GM21825 (cell line): ENCODE results near the gene MRGPRD.

ENCODE experiments used
- ATAC-seq: cut with Tn5 transposase; IDR thresholded peaks from one replicate; pipeline ENCODE4 v1.9.1; 2021; ENCODE audit warnings: mild to moderate bottlenecking, moderate library complexity; ENCODE audit not compliant: unreplicated experiment

The MRGPRD gene

DNA sequence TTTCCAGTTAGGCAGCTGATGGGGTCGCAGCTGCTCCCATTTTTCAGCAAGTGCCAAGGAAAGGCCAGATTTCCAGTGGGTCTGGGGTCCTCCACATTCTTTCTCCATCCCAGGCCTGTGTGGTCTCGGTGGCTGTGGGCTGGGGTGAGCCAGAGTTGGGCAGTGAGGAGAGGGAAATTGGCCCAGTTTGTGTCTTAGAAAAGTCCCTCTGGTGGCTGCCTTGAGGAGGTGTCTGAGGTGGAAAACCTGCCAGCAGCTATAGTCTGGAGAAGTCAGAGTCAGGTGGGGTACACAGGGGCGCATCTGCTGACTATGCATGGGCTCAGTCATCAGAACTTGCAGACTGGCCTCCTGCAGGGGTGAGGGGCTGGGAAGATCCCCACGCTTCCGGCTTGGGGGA, 30.5 kb downstream of the MRGPRD start:
- ATAC-seq, result no peak

DNA sequence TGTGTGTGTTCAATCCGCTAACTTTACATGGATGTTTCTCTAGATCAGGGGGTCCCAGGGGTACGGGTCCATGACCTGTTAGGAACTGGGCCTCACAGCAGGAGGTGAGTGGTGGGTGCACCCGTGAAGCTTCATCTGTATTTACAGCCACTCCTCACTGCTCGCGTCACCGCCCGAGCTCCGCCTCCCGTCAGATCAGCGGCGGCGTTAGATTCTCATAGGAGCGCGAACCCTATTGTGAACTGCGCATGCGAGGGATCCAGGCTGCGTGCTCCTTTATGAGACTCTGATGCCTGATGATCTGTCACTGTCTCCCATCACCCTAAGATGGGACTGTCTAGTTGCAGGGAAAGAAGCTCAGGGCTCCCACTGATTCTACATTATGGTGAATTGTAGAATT, 31.9 kb downstream of the MRGPRD start:
- ATAC-seq, result no peak

DNA sequence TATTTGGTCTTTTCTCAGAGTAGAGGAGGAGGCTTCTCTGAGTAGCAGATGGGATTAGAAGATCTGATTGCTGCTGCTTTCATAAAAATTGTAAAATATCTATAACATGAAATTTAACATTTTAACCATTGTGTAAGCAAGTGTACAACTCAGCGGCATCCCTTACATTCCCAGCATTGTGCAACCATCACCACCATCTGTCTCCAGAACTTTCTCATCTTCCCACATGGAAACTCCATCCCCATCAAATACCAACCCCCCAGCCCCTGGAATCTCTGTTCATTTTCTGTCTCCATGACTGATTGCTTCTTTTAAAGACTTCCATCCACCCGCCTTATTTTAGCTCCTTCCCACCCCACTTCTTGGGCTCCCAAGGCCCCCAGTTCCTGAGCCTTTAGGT, 32.3 kb downstream of the MRGPRD start:
- ATAC-seq, result no peak

DNA sequence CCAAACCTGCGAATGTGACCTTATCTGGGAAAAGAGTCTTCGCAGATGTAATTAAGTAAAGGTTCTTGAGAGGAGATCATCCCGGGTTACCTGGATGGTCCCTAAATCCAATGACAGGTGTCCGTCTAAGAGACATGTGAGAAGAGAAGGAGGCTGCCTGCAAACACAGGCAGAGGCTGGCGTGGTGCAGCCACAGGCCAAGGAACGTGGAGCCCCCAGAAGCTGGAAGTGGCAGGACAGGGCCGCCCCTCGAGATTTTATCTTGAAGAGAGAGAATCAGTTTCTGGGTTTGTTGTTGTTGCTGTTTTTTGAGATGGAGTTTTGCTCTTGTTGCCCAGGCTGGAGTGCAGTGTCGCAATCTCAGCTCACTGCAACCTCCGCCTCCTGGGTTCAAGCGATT, 33.6 kb downstream of the MRGPRD start:
- ATAC-seq, result no peak

DNA sequence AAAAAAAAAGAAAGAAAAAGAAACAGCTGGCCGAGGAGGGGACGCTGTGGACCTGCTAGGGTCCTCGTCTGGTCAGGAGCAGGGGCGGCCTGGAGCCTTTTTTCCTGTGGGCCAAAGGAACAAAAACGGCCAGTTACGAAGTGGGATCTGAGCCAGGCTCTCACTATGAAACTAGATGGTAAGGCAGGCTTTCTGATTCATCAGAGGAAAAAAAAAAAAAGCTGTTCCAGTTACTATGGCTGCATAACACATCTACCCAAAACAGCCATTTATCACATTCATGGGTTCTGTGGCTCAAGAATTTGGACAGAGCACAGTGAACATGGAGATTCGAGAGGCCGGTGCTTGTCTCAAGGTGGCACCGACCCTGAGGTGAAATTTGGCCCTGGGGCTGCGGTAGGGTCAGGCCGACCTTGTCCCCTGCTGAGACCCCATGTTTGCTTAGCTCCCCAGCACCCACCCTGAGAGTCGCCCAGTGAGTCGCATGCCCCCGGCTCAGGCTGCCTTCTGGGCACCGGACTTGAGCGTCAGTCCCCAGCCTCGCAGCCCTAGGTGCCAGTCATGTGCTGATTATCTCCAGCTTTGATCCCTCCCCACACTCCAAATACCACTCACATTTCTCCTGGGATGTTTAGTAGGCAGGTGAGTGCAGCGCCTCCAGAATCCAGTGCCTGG, 34.2 kb downstream of the MRGPRD start:
- no peak for ATAC-seq

DNA sequence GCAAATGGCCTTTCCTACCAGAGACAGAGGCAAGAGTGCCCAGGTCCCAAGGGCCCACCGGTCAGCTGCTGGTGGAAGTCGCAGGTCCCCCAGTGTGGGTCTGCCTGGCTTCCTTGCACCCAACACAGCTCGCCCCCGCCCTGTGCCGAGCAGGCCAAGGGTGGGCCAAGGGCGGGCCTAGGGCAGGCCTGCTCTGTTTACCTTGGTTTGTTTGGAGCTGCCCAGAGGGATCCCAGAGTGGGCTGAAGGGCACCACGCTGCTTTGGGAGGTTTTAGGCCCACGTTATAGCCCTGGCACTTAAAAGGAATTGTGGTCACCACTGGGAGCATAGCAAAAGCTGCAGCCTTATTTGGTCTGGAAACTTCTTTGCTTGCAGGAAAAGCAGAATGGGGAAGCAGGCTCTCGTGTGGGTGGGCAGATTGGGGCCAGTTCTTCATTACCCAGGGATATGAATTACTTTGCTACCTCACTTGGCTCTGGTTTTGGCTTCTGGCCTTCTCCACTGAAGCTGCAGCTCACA, 38.0 kb downstream of the MRGPRD start:
- no peak for ATAC-seq

DNA sequence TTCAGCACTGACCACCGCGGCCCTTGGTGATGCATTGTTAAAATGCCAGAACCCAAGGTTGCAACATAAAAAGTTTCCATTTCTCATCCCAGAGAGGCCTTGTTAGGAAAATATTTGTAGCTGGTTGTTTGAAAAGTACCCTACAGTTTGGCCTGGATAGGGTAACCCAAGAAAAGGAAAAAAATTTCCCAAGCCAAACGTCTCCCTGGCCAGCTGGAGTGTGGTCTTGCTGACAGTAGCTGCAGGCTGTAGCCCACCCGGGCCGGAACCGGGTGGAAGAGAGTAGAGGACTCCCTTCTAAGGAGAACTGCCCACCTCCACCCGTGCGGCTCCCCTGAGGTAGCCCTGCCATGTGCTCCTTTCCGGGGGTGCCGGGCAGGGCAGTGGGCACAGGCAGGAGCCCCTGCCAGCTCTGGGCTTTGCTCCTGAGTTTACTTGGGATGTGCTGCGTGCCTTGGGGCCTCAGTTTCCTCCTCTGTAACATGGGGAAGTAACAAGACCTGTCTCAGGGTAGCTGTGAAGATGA, 38.6 kb downstream of the MRGPRD start:
- ATAC-seq, result no peak

DNA sequence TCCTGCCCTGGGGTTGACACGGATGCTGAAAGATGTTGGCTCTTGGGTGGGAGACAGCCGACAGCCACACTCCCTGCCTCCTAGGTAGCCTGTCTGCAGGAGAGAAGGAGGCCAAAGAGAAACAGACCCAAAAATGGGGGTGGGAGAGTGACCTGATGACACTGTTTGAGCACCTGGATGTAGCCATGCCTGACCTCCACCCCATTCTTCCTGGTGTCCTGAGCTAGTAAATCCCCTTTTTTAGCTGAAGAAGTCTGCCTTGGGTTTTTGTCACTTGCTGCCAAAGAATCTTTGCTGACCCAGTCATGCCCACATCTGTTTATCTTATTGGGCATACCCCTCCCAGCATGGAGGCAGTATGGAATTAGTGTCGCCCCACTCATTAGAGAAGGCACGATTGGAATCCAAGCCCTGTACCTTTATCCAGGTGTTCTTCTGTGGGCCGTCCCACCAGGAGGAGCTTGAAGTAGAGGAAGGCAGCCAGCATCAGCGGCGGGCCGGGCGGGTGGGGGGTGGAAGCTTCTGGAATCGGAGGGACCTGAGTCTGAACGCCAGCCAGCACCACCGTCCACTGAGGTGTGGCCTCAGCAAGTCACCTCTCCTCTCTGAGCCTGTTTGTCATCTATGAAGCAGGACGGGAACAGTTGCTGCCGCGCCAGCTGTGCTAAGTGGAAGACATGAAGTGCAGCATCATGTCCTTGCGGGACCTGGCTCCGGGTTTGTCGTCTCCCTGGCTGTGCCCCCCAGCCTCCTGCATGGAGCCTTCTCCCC, 39.3 kb downstream of the MRGPRD start:
- no peak for ATAC-seq

DNA sequence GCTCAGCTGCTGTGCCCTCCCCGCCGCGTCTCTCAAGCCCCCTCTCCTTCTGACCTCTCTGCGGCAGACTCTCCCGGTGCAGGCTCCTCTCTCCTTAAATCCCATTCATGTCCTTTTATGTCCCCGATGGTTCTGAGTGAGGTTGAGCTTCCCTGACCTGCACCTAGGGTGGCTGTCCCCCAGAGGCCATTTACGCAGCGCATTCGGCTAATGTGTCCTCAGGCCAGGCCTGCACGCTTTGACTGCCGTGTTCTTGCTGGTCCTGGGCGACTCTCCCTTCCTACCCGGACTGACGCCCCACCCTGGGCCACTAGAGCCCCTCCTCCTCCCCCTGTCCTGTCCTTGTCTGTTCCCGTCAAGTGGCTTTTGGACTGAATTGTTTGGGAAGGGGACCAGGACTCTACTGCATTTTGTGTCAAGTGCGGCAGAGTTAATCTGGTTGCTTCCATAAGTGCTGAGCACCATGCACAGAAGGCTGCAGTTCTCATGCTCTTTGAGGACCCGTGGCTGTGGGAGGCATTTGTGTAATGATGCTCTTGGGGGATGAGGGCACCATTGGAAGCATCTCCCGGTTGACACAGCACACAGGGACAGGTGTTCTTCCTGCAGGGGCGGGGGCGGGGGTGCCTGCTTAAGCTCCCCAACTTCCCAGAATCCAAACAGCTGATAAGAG, 40.0 kb downstream of the MRGPRD start:
- ATAC-seq, result no peak

DNA sequence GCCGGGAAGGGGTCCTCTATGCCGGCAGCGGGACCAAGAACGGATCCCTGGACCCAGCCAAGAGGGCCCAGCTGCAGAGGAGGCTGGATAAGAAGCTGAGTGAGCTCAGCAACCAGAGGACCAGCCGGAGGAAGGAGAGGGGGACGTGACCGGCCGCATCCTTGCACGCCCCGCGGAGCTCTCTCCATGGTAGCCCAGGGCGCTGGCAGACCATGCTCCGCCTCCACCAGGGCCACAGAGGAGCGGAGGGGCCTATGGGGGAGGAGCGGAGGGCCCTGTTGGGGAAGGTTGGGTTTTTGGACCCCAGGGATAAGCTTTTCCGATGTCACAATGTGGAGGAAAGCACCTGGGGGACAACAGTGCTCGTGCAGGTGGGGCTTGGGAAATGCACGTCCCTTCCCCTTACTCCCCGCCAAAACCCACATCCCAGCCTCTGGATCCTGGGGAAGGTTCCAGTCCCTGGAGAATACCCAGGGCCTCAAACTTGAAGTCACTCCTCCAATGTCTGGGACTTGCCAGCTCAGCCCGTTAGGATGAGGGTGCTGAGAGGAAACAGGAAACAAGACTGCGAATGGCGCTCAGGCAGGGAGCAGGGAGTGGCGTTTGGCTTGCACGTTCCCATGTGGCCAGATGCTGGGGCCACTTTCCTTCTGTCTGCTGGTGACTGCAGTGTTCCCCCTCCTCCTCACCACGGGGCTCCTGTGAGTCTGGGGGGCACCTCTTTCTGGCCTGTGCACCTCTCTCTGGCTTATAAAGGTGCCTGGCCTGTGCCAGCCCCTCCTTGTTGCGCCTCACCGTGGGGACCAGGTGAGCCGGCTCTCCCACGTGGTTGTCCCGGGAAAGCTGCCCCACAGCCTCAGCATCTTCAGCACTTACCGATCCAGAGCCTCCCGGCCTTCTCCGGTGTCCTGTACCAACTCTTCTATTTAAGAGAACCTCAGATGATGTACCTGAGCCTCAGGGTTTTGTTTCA, 40.9 kb downstream of the MRGPRD start:
- ATAC-seq, result no peak

DNA sequence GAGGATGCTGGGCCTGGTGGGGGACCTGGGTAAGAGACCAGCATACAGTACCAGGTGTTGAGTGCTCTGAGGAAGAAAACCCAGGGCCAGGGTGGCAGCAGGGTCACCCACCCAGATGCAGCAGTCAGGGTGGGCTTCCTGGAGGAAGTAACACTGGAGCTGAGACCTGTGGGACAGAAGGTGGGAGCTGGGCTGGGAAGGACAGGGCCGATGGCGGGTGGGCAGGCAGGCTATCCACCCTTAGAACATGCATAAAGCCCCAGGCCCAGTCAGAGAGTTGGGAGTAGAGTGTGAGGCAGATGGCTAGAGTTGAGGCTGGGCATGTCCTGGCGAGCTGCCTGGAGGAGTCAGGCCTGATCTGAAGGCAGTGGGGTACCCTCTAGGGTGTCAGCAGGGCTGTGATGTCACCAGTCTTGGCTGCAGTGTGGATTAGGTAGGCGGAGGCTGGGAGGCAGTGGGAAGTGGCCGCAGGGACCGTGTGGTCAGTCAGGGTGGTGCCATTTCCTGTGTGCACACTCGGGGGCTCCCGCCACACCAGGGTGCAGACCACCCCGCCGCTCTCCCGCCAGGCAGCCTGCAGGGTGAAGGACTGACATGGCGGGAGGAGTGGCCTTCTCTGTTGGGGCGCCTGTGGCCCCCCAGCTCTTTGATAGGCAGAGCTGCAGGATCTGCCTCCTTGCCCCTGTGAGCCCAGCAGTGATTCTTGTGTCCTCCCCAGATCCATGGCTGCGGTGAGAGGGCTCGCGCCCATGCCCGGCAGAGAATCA, 41.8 kb downstream of the MRGPRD start:
- ATAC-seq, result no peak

DNA sequence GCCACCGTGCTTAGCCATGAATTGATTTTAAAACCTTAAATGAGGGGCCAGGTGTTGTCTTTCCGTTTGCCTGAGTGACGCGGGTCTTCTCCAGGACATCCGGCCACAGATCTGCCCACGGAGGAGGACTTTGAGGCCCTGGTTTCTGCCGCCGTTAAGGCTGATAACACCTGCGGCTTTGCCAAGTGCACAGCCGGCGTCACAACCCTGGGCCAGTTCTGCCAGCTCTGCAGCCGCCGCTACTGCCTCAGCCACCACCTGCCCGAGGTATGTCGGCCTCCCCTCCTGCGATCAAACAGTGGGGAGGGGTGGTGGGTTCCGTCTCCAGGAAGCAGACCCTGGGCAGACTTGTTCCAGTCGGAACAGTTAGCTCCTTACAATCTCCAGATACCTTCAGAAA, 42.7 kb downstream of the MRGPRD start:
- ATAC-seq, result no peak

DNA sequence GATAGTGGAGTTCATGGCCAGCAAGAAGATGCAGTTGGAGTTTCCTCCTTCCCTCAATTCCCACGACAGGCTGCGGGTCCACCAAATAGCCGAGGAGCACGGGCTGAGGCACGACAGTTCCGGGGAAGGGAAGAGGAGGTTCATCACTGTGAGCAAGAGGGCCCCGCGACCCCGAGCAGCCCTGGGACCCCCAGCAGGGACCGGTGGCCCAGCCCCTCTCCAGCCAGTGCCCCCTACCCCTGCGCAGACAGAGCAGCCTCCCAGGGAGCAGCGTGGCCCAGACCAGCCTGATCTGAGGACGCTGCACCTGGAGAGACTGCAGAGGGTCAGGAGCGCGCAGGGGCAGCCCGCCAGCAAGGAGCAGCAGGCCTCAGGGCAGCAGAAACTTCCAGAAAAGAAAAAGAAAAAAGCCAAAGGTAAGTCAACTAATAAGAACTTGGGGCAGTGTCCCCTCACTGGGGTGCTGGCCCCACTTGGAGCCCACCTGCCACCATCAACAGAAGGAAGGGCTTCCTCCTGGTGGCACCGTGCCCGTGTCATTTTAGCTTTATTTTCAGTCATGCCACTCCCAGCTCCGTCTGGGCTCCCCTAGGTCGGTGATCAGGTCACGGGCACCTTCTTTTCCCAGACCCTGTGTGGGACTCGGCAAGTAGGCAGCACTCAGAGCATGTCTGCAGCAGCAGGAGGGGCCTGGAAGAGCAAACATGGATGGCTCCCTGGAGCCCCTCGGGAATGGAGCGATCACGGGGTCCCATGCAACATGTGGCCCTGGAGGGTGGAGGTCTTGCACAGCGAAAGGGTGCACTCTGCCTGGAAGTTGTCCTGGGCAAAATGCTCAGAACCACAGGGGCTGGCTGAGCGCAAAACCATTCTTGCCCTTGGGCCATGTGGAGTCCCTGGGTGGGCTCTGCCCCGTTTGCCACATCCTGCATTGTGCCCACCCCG, 43.8 kb downstream of the MRGPRD start:
- ATAC-seq, result no peak

DNA sequence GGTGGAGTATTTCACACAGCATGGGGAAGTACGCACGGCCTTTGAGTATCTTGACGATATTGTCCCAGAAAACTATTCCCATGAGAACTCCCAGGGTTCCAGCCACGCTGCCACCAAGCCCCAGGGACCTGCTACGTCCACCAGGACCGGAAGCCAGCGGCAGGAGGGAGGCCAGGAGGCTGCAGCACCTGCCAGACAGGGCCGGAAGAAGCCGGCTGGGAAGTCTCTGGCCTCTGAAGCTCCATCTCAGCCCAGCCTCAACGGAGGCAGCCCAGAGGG, 44.5 kb downstream of the MRGPRD start:
- ATAC-seq, result no peak

DNA sequence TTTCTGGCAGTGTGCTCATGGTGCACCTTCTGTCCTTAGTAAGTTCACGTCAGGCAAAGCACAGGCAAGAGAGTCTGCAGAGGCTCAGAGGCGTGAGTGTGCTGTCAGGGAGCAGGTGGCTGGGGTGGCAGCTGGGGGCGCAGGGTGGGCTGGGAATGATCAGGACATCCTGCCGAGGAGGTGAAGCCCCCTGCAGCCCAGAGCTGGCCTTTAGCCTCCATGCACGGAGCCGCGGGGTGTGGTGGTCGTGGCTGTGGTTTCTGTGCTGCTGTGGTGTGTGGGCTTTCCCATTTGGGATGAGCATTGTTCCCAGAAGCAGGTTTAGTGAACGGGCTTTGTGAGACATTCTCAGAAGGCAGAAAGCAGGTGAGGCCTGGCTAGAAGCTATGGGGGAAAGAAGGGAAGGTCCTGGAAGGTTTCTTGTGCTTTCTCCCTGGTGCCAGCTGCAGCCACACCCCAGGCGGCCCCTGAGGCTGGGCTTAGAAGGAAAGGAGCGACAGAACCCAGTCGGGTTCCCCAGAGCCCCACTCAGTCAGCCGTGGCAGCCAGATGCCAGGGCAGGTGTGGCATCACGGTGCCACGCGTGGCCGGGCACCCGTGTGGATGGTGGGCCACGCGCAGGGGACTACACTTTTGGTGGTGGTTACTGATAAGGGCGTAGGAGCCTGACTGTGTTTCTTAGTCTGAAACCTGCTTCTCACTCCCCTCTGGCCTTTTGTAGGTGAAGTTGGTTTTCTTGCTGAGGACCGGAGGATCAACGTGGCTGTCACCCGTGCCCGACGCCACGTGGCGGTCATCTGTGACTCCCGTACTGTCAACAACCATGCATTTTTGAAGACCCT, 45.0 kb downstream of the MRGPRD start:
- no peak for ATAC-seq

DNA sequence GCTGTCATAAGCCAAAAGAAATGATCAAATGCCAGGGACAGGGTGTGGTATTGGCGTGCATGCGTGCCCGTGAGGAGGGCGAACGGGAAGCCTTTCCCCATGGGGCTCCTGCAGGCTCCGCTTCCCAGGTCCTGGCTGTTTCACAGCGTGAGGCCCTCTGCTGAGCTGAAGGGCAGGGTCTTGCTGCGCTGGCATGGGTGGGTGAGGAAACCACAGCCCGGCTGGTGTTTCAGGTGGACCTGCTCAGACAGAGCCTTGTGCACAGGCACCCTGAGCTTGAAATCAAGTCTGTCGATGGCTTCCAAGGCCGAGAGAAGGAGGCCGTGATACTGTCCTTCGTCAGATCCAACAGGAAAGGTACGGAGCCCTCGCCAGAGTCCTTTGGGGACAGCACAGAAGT, 45.7 kb downstream of the MRGPRD start:
- ATAC-seq, result no peak

DNA sequence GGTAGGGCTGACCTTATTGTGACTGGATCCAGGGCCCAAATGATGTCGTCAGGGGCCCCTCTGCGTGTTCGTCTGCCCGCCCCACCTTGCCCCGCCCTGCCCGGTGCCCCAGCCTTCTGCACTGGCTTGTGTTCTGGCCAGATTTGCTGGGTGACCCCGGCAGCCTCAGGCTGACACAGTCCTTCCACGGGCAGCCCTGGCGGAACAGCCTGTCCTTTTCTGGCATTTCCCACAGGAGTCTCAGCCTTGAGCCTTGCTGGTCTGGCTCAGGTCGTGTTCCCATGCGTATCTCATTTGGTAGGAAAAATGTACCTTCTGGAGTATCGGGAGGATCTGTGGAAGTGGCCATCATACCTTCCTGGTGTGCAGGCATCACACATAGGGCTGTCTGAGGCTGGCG, 46.1 kb downstream of the MRGPRD start:
- ATAC-seq, result no peak

DNA sequence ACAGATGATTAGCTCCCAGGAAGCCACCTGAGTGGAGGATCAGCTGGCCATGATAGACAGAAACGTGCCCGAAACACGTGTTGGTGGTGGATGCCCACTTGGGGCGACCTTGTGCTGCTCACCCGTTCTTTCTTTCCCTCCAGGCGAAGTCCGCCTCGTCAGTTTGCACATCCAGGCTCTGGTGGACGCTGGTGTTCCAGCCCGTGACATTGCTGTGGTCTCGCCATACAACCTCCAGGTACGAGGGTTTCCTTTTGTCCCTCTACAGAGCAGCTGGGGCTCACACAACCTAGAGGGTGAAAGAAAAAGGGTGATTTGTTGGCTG, 46.5 kb downstream of the MRGPRD start:
- no peak for ATAC-seq
